C4-2B (cell line): ENCODE data around the gene BMF.

ENCODE experiments used
- H3K27ac ChIP-seq: fragments of 450-650 bp; 2 replicates; pipeline ENCODE4 v1.5.1; 2017
- ZFX ChIP-seq: fragments of 450-650 bp; IDR thresholded peaks from 2 replicates; pipeline ENCODE4 v1.6.1; 2017
- TF ChIP-seq, protein P1 (sequence below): fragments of 450-650 bp; conservative IDR thresholded peaks from 2 replicates; pipeline ENCODE4 v1.5.1; 2017; ENCODE audit warnings: mild to moderate bottlenecking

The BMF gene

DNA sequence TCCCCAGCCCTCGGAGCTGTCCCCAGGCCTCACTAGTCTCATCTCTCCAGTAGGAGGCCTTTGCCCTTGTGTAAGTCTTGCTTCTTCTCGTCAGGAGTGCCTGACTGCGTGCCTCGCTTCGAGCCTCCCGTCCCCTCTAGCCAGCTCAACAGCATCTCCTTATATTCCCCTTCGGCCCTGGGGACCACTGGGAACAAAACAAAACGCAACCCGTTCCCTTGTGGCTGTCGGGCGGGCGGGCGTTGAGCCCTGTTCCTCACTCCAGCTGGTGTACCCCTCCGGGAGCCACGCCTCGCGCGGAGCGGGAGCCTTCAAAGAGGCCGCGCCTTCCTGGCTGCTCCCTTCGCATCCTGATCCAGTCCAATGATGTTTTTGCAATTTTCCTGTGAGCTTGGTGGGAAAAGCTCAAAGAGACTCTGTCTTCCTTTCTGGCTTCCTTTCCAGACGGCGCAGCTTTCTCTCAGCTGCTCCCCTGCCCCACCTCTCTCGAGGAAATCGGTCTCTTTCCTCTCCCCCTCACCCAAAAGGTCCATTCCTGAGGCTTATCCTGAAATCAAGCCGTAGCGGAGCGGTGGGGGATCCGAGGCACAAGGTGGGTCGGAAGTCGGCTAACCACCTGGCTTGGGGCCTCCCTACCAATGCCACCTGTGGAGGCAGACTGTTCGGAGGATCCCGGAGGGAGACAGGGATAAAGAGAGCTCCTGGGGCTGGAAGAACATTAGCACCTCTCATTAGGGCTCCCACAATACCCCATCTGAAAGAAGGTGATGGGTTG lies 36.3 kb downstream of the BMF start:
- H3K27ac ChIP-seq = no peak overlapping the region
- TF ChIP-seq, protein P1, sequence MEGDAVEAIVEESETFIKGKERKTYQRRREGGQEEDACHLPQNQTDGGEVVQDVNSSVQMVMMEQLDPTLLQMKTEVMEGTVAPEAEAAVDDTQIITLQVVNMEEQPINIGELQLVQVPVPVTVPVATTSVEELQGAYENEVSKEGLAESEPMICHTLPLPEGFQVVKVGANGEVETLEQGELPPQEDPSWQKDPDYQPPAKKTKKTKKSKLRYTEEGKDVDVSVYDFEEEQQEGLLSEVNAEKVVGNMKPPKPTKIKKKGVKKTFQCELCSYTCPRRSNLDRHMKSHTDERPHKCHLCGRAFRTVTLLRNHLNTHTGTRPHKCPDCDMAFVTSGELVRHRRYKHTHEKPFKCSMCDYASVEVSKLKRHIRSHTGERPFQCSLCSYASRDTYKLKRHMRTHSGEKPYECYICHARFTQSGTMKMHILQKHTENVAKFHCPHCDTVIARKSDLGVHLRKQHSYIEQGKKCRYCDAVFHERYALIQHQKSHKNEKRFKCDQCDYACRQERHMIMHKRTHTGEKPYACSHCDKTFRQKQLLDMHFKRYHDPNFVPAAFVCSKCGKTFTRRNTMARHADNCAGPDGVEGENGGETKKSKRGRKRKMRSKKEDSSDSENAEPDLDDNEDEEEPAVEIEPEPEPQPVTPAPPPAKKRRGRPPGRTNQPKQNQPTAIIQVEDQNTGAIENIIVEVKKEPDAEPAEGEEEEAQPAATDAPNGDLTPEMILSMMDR = no peak
- no peak for TF ChIP-seq ZFX

DNA sequence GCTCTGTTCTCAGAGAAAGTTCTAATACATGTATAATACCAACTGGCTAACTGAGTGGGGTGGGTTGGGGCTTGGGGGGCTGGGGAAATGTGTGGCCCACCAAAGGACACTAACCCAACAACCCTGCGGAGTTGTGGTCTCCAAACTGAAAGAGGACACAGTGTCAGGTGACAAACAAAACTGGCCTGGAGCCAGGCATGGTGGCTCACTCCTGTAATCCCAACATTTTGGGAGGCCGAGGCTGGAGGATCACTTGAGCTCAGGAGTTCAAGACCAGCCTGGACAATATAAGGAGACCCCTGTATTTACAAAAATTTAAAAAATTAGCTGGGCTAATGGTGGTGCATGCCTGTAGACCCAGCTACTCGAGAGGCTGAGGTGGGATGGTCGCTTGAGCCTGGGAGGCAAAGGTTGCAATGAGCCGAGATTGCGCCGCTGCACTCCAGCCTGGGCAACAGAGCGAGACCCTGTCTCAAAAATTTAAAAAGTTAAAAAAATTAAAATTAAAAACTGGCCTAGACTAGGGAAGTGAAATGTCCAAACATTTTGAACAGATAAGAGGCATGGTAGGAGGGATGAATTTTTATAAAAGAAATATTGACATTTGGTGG lies 38.0 kb downstream of the BMF start:
- TF ChIP-seq, protein P1 = no peak
- TF ChIP-seq ZFX = no peak
- no peak overlapping the region; the same call in 1 of the 2 replicates for H3K27ac ChIP-seq

DNA sequence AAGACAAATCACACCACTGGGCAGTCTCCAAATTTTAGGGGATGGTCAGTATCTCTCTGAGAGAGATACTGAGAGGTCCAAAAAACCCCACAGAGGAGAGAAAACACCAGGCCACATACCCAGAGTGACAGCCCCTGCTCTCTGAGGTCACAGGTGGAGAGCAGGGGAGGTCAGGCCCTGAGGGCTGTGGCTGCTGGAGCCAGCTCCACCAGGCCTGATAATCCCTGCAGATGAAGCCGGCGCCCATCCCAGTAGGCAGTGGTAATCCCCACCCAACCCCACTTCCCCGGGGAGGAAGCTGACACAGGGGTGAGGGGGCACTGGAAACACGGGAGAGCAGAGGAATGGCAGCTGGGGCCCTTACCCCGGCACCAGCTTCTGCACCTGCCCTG lies 38.5 kb downstream of the BMF start:
- no peak for TF ChIP-seq ZFX
- TF ChIP-seq, protein P1 = no peak
- H3K27ac ChIP-seq = peak overlapping the region; percentile 65; the same call in 1 of the 2 replicates

DNA sequence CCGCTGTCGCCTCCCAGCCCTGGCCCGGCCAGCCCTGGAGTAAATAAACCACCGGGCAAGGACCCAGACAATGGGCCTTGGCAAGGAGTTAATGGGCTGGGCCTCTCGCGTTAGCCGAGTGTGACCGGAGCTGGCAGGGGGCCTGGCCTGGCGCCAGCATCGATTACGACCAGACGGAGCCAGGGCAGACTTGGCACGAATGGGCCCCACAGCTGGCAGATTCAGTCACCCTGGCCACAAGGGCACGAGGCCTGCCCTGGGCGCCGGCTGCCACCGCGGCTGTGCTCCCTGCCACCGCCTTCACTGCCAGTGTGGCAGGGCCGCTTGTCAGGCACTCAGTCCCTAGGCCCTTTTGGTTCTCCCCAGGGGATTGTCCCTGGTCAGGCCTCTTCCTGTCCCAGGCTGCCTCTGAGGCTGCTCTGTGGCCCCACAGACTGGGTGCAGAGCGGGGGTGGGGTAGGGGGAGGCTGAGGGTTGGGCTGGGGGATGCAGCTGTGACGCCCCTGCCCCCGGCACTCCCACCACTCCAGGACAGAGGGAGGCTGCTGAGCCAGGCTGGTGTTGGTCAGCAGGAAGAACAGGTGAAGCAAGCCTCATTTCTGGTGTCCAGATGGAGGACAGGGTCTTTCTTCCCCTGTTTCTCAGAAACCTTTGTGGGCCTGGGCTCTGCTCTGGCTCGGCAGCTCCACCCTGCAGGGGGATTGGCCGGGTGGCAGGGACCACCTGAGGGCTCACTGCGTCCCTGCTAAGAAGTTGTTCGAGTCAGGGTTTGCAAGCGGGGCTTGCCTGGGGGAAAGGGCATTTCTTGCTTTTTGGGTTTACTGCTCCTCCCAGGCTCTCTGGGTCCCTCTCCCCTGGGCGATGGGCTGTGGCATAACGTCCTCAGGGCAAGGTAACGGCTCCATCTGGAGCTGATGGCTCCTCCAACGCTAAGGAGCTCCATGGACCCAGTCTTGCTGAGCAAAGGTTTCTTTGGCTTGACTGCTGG lies 39.2 kb downstream of the BMF start:
- peak overlapping the region; percentile 65 for H3K27ac ChIP-seq
- TF ChIP-seq, protein P1 = no peak
- peak; percentile 24; the same call in 1 of the 2 replicates for TF ChIP-seq ZFX

DNA sequence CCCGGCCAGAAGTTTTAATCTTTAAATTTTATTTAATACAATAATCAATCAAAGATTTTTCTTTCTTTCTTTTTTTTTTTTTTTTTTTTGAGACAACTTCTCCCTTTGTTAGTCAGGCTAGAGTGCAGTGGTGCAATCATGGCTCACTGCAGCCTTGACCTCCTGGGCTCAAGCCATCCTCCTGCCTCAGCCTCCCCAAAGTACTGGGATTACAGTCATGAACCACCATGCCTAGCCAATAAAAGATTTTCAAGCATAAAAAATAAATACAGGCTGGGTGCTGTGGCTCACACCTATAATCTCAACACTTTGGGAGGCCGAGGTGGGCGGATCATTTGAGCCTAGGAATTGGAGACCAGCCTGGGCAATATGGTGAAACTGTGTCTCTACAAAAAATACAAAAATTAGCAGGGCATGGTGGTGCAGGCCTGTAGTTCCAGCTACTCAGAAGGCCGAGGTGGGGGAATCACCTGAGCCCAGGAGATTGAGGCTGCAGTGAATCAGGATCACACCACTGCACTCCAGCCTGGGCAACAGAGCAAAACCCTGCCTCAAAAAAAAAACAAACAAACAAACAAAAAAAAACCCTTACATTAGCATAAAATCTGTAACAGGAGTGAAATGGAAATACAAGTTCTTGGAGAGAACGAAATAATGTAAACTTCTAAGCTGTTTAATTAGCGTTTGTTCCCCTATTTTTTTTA lies 40.6 kb downstream of the BMF start:
- H3K27ac ChIP-seq = no peak overlapping the region
- no peak for TF ChIP-seq ZFX
- TF ChIP-seq, protein P1 = no peak

DNA sequence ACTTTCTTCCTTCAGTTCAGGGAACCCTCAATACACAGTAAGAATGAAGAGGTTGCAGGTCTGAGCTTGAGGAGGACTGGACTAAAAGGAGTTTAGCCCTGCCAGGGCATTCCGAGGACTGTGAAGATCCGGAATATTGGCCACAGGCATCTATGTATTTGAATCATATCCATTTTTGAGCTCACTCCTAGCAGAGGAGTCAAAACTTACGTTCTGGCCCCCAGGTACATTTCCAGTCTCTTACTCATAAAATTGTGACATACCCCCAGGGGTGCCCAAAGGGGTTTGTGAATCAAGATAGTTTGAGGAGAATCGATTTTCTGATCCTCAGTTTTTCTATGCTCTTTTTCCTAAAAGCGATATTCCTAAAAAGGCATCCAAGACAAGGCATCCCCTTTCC lies 42.1 kb downstream of the BMF start:
- no peak overlapping the region for H3K27ac ChIP-seq
- TF ChIP-seq, protein P1 = no peak
- TF ChIP-seq ZFX = no peak
